K562 (cell line): ENCODE data around the gene PACSIN3.

Experiments
- CHD7 ChIP-seq: fragments of 200-600 bp; sonication (generic); IDR thresholded peaks from one replicate; pipeline ENCODE4 v1.6.1; 2012; ENCODE audit warnings: mild to moderate bottlenecking, low read depth, low read length, inconsistent platforms
- CUX1 ChIP-seq: fragments of 200-800 bp; sonication (Bioruptor generic); IDR thresholded peaks from 2 replicates; pipeline ENCODE4 v1.6.1; 2016; ENCODE audit warnings: missing genetic modification characterization, missing compliant biosample characterization
- ETS1 ChIP-seq: conservative IDR thresholded peaks from 2 replicates; pipeline ENCODE4 v1.6.1; 2011; ENCODE audit warnings: low read depth, mild to moderate bottlenecking, low read length; ENCODE audit not compliant: control insufficient read depth
- HDAC3 ChIP-seq: fragments of 450-650 bp; IDR thresholded peaks from 2 replicates; pipeline ENCODE4 v1.6.1; 2018; ENCODE audit warnings: borderline replicate concordance, mild to moderate bottlenecking, moderate library complexity; ENCODE audit not compliant: partially characterized antibody
- KHSRP ChIP-seq: fragments of 450-650 bp; IDR thresholded peaks from 2 replicates; pipeline ENCODE4 v1.6.1; 2017
- MTA1 ChIP-seq: fragments of 450-650 bp; IDR thresholded peaks from 2 replicates; pipeline ENCODE4 v1.6.1; 2017; ENCODE audit warnings: borderline replicate concordance
- NBN ChIP-seq: fragments of 450-650 bp; IDR thresholded peaks from 2 replicates; pipeline ENCODE4 v1.6.1; 2016; ENCODE audit warnings: low read depth, mild to moderate bottlenecking
- POLR2A ChIP-seq: fragments of 450-650 bp; conservative IDR thresholded peaks from 2 replicates; pipeline ENCODE4 v1.6.1; 2016
- RNF219 ChIP-seq: fragments of 250-450 bp; sonication (Bioruptor Pico); IDR thresholded peaks from 2 replicates; pipeline ENCODE4 v1.5.0; 2022; ENCODE audit warnings: mild to moderate bottlenecking
- SETDB1 ChIP-seq: IDR thresholded peaks from one replicate; pipeline ENCODE4 v1.6.1; 2012; ENCODE audit warnings: low read length, control low read depth, inconsistent platforms
- SOX6 ChIP-seq: fragments of 450-650 bp; IDR thresholded peaks from 2 replicates; pipeline ENCODE4 v1.6.1; 2014; ENCODE audit warnings: mild to moderate bottlenecking
- ZKSCAN1 ChIP-seq: fragments of 150-350 bp; IDR thresholded peaks from 2 replicates; pipeline ENCODE4 v1.6.1; 2016; ENCODE audit warnings: low read depth, low read length
- ZNF398 ChIP-seq: fragments of 250-450 bp; sonication (Bioruptor Pico); IDR thresholded peaks from 2 replicates; pipeline ENCODE4 v1.8.0; 2021; ENCODE audit warnings: moderate library complexity, mild to moderate bottlenecking, inconsistent platforms

- TF ChIP-seq CUX1 (CRISPR knock-in tag) (no peak), SETDB1 (no peak), KHSRP (no peak), RNF219 (no peak), SOX6 (no peak), ZKSCAN1 (no peak), ZNF398 (CRISPR knock-in tag) (no peak), CHD7 (no peak), POLR2A (no peak), ETS1 (no peak), HDAC3 (no peak), MTA1 (no peak), NBN (no peak)
These were observed 22.4 kb upstream of the PACSIN3 start for GRCh38 chr11:47208628-47209027.
